Peyer's patch (tissue), 4 donors: ENCODE data around the gene RNASEH1. TPM values are rescaled to one million over a fixed set of nuclear protein-coding genes. Genes with fewer than 3 reads are reported as not detected.
"Not testable (repeated sequence)": the region's sequence is repeated elsewhere in the genome, so short reads cannot be mapped to it uniquely, and the experiment has no call there.

ENCODE experiments used
- DNase-seq, 3 donors: peaks; one replicate each; pipeline ENCODE4 v3.0.0-alpha.2; 2017 to 2019
- H3K27ac ChIP-seq, 4 donors: fragments of 200-600 bp; sonication (generic); one replicate each; pipeline ENCODE4 v1.5.1; 2016 to 2019
- H3K27me3 ChIP-seq, 2 donors: fragments of 200-600 bp; sonication (generic); one replicate each; pipeline ENCODE4 v1.5.1; 2019
- H3K36me3 ChIP-seq, 3 donors: fragments of 200-600 bp; sonication (generic); one replicate each; pipeline ENCODE4 v1.5.1; 2016 to 2019
- H3K4me1 ChIP-seq, 4 donors: fragments of 200-600 bp; sonication (generic); one replicate each; pipeline ENCODE4 v1.5.1; 2016 to 2019
- H3K4me3 ChIP-seq, 4 donors: fragments of 200-600 bp; sonication (generic); 1 replicate in 3 of 4; 2 replicates in 1 of 4; pipeline ENCODE4 v1.5.1; 2016 to 2019; ENCODE audit warnings: mild to moderate bottlenecking in 1 of 4
- H3K9me3 ChIP-seq, 4 donors: fragments of 200-600 bp; sonication (generic); one replicate each; pipeline ENCODE4 v1.5.1; 2016 to 2019; ENCODE audit warnings: mild to moderate bottlenecking in 1 of 4
- CTCF ChIP-seq, 6 experiments: fragments of 450-650 bp in 4 of 6; fragments of 200-600 bp in 2 of 6; sonication (generic) in 1 of 6; IDR thresholded peaks; one replicate each; pipeline ENCODE4 v1.5.1; 2017 to 2019; ENCODE audit warnings: antibody characterized with exemption in 6 of 6, mild to moderate bottlenecking in 3 of 6, moderate library complexity in 1 of 6
- POLR2A ChIP-seq, 2 donors: fragments of 450-650 bp; IDR thresholded peaks; one replicate each; pipeline ENCODE4 v1.5.1; 2017; ENCODE audit warnings: antibody characterized with exemption in 2 of 2, mild to moderate bottlenecking in 2 of 2, moderate library complexity in 2 of 2
- total RNA-seq, 4 donors: library from RNA; depleted of rRNA; stranded (reverse); fragments of >200 nt; gene quantifications; one replicate each; pipeline ENCODE4 v1.1.0, GENCODE V29; 2016

RNASEH1 gene
- total RNA-seq, 4 donors from 2014 or later, result 8.2 to 42.9 (median 14.8) TPM

GRCh38 chr2:3500326-3500899 is 57.7 kb downstream of the RNASEH1 start:
- H3K4me3 ChIP-seq, result no peak overlapping the region
- no peak overlapping the region for H3K27ac ChIP-seq
- H3K9me3 ChIP-seq, result no peaks in the 10 kb centered on the region
- DNase-seq, result peak in 1 of 3 donors; percentile 40
- no peaks in the 10 kb centered on the region for H3K27me3 ChIP-seq
- no peaks in the 10 kb centered on the region for H3K4me1 ChIP-seq
- peaks cover 0 to 83% (median 3%) of the 10 kb centered on the region in 3 donors for H3K36me3 ChIP-seq
- TF ChIP-seq POLR2A (IDR thresholded peaks at IDR 0.05), result no peak
- TF ChIP-seq CTCF (IDR thresholded peaks at IDR 0.05), result no peak

DNA sequence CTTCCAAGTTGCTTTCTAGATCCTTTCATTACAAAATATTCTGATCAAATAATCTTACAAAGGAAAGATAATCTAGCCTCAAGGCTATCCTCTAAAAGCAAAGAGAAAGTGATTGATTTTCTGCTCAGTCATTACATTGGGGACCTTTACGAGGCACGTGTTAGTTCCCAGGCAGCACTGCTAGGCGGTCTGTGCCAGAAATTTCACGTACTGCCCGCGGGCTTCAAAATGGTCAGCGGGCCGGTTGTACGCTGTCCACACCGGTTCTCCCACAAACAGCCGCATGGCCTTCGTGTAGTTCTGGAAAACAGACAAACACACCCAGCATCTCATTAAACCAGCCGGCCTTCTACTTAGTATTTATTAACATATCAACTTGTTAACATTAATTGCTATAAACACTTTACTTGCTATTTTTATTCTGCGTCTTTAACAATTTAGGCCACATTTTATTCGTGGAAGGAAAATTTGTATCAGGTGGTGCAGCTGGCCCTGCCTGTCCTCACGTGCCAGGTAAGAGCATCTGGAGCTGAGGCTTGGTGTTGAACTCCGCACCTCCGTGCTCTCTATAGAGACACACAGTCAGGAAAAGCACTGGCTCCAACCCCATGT is 59.2 kb downstream of the RNASEH1 start:
- Histone ChIP-seq H3K27ac (no peak overlapping the region), H3K27me3 (no peaks in the 10 kb centered on the region), H3K36me3 (peaks cover 0 to 74% (median 3%) of the 10 kb centered on the region in 3 donors), H3K4me1 (no peaks in the 10 kb centered on the region), H3K9me3 (no peaks in the 10 kb centered on the region), H3K4me3 (no peak overlapping the region)
- TF ChIP-seq POLR2A (IDR thresholded peaks at IDR 0.05) (no peak), CTCF (IDR thresholded peaks at IDR 0.05) (no peak)
- peak in 1 of 3 donors; percentile 25 for DNase-seq

GRCh38 chr2:3496708-3497080 is 61.4 kb downstream of the RNASEH1 start:
- not testable (repeated sequence) for H3K27me3 ChIP-seq, H3K9me3 ChIP-seq, H3K4me1 ChIP-seq, DNase-seq, H3K4me3 ChIP-seq, H3K27ac ChIP-seq
- peaks cover 0 to 62% (median 3%) of the 10 kb centered on the region in 3 donors for H3K36me3 ChIP-seq

Other genes with a start within 250 kb of the RNASEH1 start
- gene EIPR1, start 180.5 kb downstream of the RNASEH1 start, total RNA-seq, result 10 to 100 TPM; 23.4 to 94.1 (median 36.2) TPM
- gene TRAPPC12, start 178.6 kb downstream of the RNASEH1 start, total RNA-seq, result 100 to 1,000 TPM; 122 to 191 (median 158) TPM
- 100 to 1,000 TPM in 1 of 4 donors, 10 to 100 TPM in 3; 43.7 to 207 (median 71.0) TPM for gene ADI1, start 38.8 kb downstream of the RNASEH1 start, total RNA-seq
- 1,000 to 10,000 TPM in 3 of 4 donors, 100 to 1,000 TPM in 1; 855 to 2,886 (median 1,081) TPM for gene RPS7, start 16.9 kb upstream of the RNASEH1 start, total RNA-seq
- gene COLEC11, start 36.8 kb upstream of the RNASEH1 start, total RNA-seq, result 1 to 10 TPM in 2 of 4 donors, under 1 TPM in 1, not detected in 1; 0.70 to 5.8 (median 1.1) TPM
- gene ALLC, start 99.9 kb upstream of the RNASEH1 start, total RNA-seq, result not detected
- gene DCDC2C, start 145.2 kb upstream of the RNASEH1 start, total RNA-seq, result not detected